Inflammatory macrophage treated with lipopolysaccharide for 1 hour (primary cell): ENCODE results near the gene TGFB2.

Source experiments
- DNase-seq, 2 donors: peaks; one replicate each; pipeline ENCODE4 v3.0.0-alpha.2; 2020 to 2022

The TGFB2 gene

DNA sequence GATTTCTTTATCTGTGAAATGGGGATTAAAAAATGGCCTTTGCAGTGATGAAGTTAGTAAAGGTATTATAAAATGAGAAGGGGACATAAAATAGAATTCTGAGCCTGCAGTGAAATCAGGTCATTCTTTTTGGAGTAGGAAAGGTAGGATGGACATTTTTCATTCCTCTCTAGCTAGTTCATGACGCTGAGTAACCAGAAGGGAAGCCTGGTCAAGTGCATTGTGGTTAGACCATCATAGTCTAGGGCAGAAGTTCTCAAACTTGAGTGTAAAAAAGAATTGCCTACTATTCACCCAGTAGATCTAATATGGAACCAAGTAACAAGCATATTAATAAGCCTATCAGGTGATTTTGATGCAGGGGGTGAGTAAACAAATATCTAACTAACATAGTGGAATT, 50.8 kb downstream of the TGFB2 start:
- no peak for DNase-seq

DNA sequence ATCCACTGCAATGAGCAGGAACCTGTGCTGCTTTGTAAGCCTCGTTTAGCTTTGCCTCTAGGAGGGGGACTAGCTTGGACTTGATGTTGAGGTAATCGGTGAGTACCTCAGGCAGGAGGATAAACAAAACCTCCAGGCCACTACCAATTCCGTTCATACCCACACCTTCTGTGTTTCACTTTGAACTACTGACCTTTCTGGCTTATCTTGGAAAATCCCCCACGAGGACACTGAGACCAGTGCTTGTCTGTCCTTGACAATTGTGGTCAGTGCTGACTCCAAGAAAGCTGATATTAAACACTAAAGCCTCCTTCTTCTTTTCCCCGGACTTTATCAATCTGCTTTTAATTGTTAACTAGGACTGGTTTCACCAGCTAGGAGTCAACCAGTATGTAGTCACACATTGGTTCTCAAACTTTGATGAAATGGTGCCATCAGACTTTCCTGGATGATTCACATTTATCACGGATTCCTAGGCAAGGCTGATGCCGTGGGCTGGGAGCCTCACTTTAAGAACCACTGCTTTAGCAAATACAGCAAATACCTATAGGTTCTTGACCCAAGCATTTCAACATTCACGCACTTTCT, 52.7 kb downstream of the TGFB2 start:
- no peak for DNase-seq

DNA sequence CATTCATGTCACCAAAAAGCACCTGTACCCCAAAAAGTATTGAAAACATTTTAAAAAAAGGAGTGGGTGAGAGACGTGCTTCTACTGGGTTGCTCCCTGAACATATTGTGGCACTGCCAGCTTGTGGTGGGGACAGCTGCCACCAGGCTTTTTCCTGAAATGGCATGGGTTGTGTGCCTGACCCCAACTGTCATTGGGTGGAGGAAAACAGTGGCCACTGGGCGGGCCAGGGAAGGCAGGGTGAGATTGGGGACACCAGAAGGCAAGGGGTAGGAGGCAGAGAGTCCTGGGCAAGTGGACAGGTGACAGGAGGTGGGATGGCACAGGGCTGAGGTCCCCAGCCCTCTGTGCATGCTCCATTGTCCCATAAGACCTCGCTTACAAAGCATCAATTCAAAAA, 55.5 kb downstream of the TGFB2 start:
- no peak for DNase-seq

- DNase-seq: no peak
These were observed 56.4 kb downstream of the TGFB2 start for GRCh38 chr1:218401441-218401997.

DNA sequence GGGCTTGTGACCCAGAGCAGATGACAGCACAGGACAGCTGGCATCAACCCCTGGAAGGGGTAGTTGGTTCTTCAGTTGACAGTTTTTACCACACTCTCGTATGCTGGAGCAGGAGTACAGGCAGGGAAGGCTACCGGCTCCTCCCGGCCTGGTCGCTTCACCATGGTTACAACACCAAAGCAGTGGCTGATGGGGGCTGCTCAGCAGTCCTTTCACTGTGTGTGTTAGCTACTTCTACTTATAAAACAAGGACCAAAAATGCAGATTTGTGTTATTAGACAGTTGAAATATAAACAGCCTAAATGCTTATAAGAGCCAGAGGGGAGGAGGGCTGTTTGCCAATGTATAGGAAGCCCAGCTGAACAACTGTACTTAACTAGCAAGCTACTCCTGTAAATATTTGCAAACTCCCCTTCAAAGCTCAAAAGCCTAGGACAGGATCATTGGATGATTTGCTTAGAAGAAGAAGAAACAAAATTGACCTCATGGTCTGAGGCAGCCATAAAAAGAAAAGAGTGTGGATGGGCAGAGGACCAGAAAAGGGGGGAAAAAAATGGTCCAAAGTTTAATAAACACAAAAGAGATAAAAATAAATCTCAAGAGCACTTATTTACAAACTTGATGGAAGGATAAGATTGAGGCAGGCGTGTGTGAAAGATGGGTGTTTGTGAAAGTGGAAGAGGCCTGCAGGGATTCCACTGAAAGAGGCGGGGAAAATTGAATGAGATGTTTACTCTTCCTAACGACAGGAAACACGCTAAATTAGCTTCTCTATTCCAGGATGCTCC, 57.1 kb downstream of the TGFB2 start:
- DNase-seq: no peak

GRCh38 chr1:218402786-218403120, 57.6 kb downstream of the TGFB2 start:
- DNase-seq: no peak

- no peak for DNase-seq
These were observed 58.2 kb downstream of the TGFB2 start for GRCh38 chr1:218403300-218403699.

GRCh38 chr1:218407630-218408029, 62.5 kb downstream of the TGFB2 start:
- DNase-seq: no peak

DNA sequence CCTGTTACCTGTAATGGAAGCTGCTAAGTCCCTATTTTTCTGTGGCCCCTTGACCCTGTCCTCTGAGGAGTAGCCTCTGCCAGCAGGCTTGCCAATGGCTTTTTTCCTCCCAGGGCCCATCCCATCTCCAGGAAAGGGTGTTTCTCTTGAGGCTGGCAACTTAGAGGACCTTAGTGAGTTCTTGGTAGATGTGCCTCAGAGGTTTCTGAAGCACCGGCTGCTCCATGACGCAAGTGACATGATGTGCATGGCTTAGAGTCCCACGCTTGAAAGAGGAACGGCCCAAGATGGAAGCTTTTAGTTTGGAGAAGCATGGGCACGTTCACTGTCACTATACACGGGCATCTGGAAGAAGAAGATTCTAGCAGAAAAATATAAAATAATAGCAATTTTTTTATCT, 63.0 kb downstream of the TGFB2 start:
- no peak for DNase-seq

DNA sequence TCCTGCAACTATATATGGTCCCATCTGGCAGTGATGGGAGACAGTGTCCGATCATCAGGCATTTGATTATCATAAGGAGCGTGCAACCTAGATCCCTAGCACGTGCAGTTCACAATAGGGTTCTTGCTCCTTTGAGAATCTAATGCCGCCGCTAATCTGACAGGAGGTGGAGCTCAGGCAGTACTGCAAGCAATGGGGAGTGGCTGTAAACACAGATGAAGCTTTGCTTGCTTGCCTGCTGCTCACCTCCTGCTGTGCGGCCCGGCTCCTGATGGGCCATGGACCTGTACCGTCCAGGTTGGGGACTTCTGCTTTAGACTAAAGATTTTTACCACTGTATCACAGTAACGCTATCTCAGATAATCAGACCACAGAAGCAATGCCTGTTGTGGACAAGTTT, 63.8 kb downstream of the TGFB2 start:
- DNase-seq: no peak

DNA sequence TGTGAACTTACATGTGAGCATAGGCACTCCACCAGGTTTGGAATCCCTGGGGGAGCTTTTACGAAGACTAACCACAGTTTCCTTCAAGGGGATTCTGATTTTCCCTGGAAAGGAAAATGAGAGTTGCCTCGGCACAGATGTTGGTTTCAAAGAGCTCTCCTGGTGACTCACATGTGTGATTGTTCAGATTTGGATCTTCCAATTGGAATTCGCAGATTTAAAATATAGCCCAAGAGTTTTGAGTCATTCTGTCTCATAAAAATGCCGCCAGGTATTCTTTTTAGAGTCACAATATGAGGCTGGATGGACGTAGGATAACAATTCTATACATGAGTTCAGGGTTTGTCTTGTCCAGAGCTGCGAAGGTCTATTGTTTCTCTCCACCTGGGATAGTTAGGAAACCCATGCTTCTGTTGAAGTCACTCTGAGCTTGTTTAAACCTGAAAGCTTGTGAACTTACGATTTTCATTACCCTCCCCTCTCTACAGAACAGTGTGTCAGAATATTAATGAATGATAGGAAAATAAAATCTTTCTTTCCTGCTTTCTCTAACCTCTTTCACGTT, 64.9 kb downstream of the TGFB2 start:
- DNase-seq: no peak

- DNase-seq: no peak
These were observed 66.0 kb downstream of the TGFB2 start for GRCh38 chr1:218411101-218411500.

DNA sequence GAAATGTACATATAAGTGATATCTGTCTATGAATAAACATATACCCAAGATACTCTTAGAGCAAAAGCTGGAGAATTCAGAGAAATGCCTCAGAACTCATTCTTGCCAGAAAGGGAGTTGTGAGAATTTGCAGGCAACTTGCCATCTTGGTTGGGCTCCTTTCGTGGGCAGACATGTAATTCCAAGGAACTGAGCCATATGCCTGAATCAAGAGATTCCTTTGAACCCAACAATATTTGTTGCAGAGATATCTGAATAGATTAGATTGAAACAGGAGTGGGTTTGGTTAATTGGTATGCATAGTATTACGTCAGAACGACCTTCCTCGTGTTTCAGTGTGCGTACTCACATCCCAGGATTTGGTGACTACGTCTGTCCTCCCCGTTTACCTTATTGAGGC, 67.0 kb downstream of the TGFB2 start:
- no peak for DNase-seq

GRCh38 chr1:218413179-218413578, 68.0 kb downstream of the TGFB2 start:
- no peak for DNase-seq

DNA sequence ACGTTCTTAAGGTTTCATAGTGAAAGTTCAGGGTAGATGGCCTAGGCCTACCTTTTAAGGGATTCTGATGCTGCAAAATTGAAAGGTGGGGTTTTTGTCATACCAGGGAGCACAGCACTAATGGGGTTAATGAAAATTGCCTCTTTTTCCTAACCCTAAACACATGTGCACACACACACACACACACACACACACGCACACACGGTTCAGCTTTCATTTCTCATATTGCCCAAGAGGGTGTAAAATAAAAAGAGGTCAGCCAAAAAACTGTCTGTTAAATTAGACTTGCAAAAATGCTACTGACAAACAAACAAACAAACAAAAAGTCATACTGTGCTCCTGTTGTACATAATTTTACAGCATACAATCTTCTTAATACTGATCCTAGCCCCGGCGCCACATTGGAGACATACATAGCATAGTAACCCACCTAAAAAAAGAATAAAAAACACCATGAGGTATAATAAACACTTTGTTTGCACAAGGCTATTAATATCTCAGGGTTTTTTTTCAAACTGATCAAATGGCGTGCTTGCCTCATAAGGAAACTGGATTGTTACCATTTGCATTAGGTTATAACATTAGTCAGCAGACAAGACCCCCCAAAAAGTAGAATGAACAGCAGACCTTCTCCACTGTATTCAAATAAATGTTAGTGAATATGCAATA, 69.1 kb downstream of the TGFB2 start:
- no peak for DNase-seq

GRCh38 chr1:218415726-218416125, 70.6 kb downstream of the TGFB2 start:
- DNase-seq: no peak

- no peak for DNase-seq
These were observed 76.4 kb downstream of the TGFB2 start for GRCh38 chr1:218421531-218421930.

DNA sequence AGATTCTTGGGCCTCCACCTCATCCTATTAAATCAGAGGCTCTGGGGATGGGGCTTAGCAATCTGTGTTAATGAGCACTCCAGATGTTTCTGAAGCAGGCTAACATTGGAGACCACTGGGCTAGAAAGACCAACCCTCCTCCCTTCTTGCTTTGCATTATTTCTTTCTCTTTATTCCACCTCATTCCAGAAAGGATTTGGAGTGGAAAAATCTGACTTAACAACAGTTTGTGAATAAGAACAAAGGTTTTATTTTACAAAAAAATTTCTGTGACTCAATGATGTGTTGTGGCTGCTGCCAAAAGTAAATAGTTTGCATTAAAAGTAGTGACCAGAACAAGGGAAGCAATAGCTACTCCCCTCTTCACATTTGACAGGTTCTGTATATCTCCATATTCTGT, 79.4 kb downstream of the TGFB2 start:
- DNase-seq: no peak

GRCh38 chr1:218425647-218426342, 80.7 kb downstream of the TGFB2 start:
- DNase-seq: no peak

DNA sequence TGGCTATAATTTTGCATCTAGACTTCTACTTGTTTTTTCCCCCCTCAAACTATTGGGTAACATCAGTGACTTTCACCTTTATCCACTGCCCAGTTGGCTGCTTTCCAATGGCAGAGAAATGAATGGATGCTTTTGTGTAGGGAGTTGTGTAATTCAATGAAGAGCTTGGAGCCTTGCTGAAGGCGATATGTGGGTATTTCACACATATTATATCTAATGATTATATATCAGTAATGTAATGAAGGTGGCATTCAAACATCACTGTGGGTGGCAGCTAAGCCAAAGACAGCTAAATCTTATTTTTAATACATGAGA, 81.2 kb downstream of the TGFB2 start:
- no peak for DNase-seq

GRCh38 chr1:218429301-218429700, 84.2 kb downstream of the TGFB2 start:
- DNase-seq: no peak

DNA sequence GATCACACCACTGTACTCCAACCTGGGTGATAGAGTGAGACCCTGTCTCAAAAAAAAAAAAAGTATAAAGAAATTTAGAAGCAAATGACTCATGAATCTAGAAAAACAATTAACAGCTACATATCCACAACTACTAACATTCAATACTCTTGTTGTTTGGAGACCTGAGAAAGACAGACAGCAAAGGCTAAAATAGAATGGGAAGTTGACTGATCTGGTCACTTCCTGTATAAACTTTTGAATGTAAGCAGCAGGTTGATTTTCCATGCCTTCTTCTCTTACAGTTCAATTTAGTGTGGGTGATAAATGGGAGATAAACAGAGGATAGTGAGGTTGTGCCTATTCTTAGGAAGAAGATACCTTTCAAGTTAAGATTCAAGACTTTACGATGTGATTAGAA, 85.2 kb downstream of the TGFB2 start:
- DNase-seq: no peak

DNA sequence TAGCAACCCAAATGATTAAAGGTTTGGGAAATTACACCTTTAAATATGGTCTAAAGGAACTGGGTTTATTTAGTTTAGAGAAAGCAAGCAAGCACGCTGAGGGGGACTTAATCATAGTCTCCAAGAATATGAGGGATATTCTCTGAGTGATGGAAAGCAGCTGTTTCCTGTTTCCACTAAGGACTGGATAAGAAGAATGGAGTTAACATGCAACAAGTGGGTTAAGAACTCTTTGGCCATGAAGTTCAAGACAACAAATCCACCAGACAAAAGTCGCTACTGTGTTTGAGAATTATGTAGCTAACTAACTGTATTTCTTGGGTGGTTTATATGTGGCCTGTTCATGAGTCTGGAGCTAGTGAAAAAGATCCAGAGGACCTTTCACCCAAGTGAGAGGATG, 85.7 kb downstream of the TGFB2 start:
- no peak for DNase-seq
